Activated naive CD4-positive, alpha-beta T cell treated with anti-CD3 and anti-CD28 coated beads, Interleukin-2, amount 10 ng/mL, durations not matched to agents 7 days and 5 days (primary cell): ENCODE measurements around the gene LRRC7.
A peak's percentile ranks its signal among the peaks of the same experiment; 100 is the strongest.

ENCODE experiments used
- CTCF ChIA-PET: fragments of 350-600 bp; sonication (Branson Sonifier 250); formaldehyde crosslinking; loops from one replicate; lab custom pipeline; 2021; ENCODE audit warnings: antibody characterized with exemption; lab: Charles Lee
- DNase-seq: peaks from one replicate; pipeline ENCODE4 v3.0.0-alpha.2; 2020
- H3K27ac Mint-ChIP-seq: one replicate; pipeline ENCODE4 v1.8.0; 2021; ENCODE audit warnings: mild to moderate bottlenecking, moderate library complexity, mixed read lengths
- H3K27me3 Mint-ChIP-seq: one replicate; pipeline ENCODE4 v1.8.0; 2021; ENCODE audit warnings: mild to moderate bottlenecking, mixed read lengths
- H3K36me3 Mint-ChIP-seq: one replicate; pipeline ENCODE4 v1.8.0; 2021; ENCODE audit warnings: mixed read lengths
- H3K4me1 Mint-ChIP-seq: one replicate; pipeline ENCODE4 v1.8.0; 2021; ENCODE audit warnings: mixed read lengths
- H3K4me3 Mint-ChIP-seq: one replicate; pipeline ENCODE4 v1.8.0; 2021; ENCODE audit warnings: mild to moderate bottlenecking, moderate library complexity, mixed read lengths
- H3K9me3 Mint-ChIP-seq: one replicate; pipeline ENCODE4 v1.8.0; 2021; ENCODE audit warnings: mixed read lengths

Gene LRRC7

DNA sequence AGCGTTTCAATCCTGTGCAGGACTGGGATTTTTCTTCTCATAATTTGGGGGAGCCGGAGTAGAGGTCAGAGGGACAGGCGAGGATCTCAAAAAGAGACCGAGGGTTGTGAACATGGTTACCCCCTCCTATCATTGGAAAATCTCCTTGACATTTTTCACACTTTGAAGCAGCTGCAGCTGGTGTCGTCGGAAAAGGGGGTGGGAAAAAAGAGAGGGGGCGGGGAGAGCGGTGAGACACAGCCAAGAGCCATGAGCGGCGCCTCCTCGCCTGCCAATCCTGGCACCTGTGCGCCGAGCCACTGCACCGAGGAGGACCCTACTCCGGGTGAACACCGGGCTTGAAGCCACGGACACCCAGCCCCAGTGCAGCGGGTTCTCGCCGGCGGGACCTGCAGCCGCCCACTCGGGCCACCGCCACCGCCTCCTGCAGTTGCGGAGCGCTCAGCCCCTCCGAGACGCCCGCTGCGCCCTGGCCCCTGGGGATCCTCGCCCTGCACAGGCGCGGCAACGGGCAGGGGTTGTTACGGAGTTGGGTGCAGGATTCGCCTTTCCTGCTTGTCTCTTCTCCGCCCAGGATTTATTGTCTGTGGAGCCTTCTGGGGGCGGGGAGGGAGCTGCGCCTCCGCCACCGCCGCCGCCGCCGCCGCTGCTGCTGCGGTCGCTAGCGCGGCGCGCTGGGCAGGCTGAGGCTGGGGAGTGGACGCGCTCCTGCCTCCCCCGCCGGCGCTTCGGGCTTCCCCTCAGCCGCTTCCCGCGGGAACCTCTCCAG is at the start of gene LRRC7:
LRRC7 (plus strand) TSS at position 271 of the 769 bp plus-strand sequence. CDS start 718 bp downstream, outside the sequence.
- CTCF ChIA-PET: no interaction called here
- Mint-ChIP-seq H3K9me3 (no peaks in the 10 kb centered on the region), H3K36me3 (peaks cover 1% of the 10 kb centered on the region), H3K4me3 (peak within 1 kb of the TSS; percentile 41), H3K27me3 (peaks cover 47% of the 10 kb centered on the region), H3K4me1 (peaks cover 8% of the 10 kb centered on the region), H3K27ac (no peak within 1 kb of the TSS)
- no peak for DNase-seq

DNA sequence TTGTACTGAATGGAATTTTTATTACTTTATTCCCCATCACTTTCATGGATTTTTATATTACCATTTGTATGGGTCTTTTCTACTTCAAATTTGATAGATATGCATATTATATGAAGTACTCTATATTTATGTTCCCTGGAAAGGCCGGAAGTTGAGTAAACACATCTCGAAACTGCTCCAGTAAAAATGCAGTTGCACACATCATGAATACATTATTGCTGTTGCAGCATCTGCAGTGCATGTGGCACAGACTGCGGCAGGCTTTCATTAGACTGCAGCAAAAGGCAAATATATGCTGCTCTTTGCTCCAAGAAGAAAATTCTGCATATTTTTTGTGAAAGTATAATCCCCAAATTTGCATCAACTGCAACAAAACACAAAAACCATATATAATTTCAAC is 48.7 kb upstream of the LRRC7 start:
- CTCF ChIA-PET: no interaction called here
- Mint-ChIP-seq H3K4me1 (no peaks in the 10 kb centered on the region), H3K9me3 (peaks cover 2% of the 10 kb centered on the region), H3K36me3 (no peaks in the 10 kb centered on the region), H3K27me3 (no peaks in the 10 kb centered on the region), H3K4me3 (no peak overlapping the region), H3K27ac (no peak overlapping the region)
- no peak for DNase-seq

DNA sequence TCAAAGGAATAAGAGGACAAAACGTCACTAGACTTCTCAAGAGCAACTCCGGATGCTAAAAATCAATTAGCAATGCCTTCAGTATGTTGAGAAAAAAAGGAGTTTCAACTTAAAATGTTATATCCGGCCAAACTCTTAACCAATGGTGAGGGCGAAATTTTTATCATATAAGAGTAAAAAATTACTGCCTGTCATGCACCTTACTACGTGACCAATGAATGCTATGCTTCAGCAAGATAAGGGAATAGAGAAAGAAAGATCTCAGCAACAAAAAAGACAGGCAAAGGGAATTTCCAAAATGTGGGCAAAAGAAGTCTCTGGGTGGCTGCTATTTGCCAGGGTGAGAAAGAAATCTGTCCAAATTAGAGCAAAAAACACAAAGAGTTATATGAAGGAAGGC is 47.4 kb upstream of the LRRC7 start:
- H3K36me3 Mint-ChIP-seq: no peaks in the 10 kb centered on the region
- H3K9me3 Mint-ChIP-seq: peaks cover 2% of the 10 kb centered on the region
- no peak overlapping the region for H3K4me3 Mint-ChIP-seq
- H3K4me1 Mint-ChIP-seq: no peaks in the 10 kb centered on the region
- no peak for DNase-seq
- CTCF ChIA-PET: no interaction called here
- H3K27me3 Mint-ChIP-seq: no peaks in the 10 kb centered on the region
- H3K27ac Mint-ChIP-seq: no peak overlapping the region

- Mint-ChIP-seq H3K4me1 (no peaks in the 10 kb centered on the region), H3K27me3 (no peaks in the 10 kb centered on the region), H3K4me3 (no peak overlapping the region), H3K36me3 (no peaks in the 10 kb centered on the region), H3K27ac (no peak overlapping the region), H3K9me3 (no peaks in the 10 kb centered on the region)
- DNase-seq: no peak
- CTCF ChIA-PET: no interaction called here
Measured at GRCh38 chr1:69523032-69523431, 44.7 kb upstream of the LRRC7 start.

DNA sequence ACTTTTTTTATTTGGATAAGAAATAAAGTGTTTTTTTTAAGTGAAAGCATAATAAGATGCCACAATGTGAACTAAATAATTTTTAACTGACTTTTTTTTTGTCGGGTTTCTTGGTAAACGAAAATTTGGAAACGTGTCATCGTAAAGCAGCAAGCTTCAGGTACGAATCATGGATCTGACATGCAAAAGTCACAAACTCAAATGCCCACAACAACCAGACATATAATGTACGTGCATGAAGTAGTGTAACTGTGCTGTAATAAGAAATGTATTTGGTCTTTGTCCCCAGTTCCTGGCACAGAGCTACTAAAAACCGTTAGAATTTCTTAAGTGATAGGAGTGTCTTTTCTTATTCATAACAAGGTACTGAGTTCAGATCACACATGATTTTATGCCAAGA is 44.3 kb upstream of the LRRC7 start:
- DNase-seq: no peak
- H3K36me3 Mint-ChIP-seq: no peaks in the 10 kb centered on the region
- H3K27me3 Mint-ChIP-seq: no peaks in the 10 kb centered on the region
- H3K4me1 Mint-ChIP-seq: no peaks in the 10 kb centered on the region
- CTCF ChIA-PET: no interaction called here
- no peaks in the 10 kb centered on the region for H3K9me3 Mint-ChIP-seq
- no peak overlapping the region for H3K4me3 Mint-ChIP-seq
- no peak overlapping the region for H3K27ac Mint-ChIP-seq

DNA sequence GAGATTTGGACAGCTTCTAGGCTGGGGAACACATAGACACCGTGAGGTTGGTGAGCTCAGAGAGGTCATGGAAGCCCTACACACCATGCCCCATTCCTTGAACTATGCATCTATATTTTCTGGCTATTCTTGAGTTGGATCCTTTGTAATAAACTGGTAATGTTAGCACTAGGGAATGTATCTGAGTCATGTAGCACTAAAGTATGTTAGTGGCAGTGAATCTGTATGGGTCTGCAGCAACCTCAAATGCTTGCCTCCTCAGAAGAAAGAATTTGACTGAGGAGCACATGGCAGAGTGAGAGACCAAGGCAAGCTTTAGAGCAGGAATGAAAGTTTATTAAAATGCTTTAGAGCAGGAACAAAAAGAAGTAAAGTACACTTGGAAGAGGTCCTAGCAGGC is 43.7 kb upstream of the LRRC7 start:
- no peak overlapping the region for H3K4me3 Mint-ChIP-seq
- H3K27ac Mint-ChIP-seq: no peak overlapping the region
- no peaks in the 10 kb centered on the region for H3K27me3 Mint-ChIP-seq
- CTCF ChIA-PET: no interaction called here
- H3K4me1 Mint-ChIP-seq: no peaks in the 10 kb centered on the region
- H3K9me3 Mint-ChIP-seq: no peaks in the 10 kb centered on the region
- no peaks in the 10 kb centered on the region for H3K36me3 Mint-ChIP-seq
- no peak for DNase-seq

GRCh38 chr1:69527273-69527672 is 40.4 kb upstream of the LRRC7 start:
- H3K4me3 Mint-ChIP-seq: no peak overlapping the region
- no peaks in the 10 kb centered on the region for H3K36me3 Mint-ChIP-seq
- H3K27ac Mint-ChIP-seq: no peak overlapping the region
- DNase-seq: no peak
- H3K4me1 Mint-ChIP-seq: no peaks in the 10 kb centered on the region
- H3K9me3 Mint-ChIP-seq: no peaks in the 10 kb centered on the region
- no peaks in the 10 kb centered on the region for H3K27me3 Mint-ChIP-seq
- CTCF ChIA-PET: no interaction called here

DNA sequence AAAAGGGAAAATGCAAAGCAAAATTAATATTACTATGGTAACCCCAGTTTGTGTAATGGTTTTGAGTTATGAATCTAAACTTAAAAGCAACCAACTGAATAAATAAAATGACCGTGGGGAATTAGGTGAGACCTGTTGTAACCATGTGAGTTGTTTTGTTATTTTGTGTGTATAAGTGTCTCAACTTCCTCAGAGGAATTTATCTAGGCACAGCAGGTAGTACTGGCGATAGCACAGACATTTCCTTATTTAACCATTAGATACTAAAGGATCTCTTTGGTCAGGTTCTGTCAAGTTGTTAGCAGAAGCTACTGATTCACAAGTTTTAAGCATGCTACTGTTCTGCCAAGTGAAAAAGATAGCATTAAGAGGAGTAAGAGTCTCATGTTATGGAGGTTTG is 39.3 kb upstream of the LRRC7 start:
- Mint-ChIP-seq H3K27me3 (no peaks in the 10 kb centered on the region), H3K36me3 (no peaks in the 10 kb centered on the region), H3K4me3 (no peak overlapping the region), H3K9me3 (no peaks in the 10 kb centered on the region), H3K4me1 (no peaks in the 10 kb centered on the region), H3K27ac (no peak overlapping the region)
- CTCF ChIA-PET: no interaction called here
- DNase-seq: no peak

- no peak for DNase-seq
- Mint-ChIP-seq H3K4me1 (no peaks in the 10 kb centered on the region), H3K36me3 (no peaks in the 10 kb centered on the region), H3K27ac (no peak overlapping the region), H3K4me3 (no peak overlapping the region), H3K27me3 (no peaks in the 10 kb centered on the region), H3K9me3 (peaks cover 4% of the 10 kb centered on the region)
- CTCF ChIA-PET: no interaction called here
Measured at GRCh38 chr1:69533343-69533742, 34.4 kb upstream of the LRRC7 start.

DNA sequence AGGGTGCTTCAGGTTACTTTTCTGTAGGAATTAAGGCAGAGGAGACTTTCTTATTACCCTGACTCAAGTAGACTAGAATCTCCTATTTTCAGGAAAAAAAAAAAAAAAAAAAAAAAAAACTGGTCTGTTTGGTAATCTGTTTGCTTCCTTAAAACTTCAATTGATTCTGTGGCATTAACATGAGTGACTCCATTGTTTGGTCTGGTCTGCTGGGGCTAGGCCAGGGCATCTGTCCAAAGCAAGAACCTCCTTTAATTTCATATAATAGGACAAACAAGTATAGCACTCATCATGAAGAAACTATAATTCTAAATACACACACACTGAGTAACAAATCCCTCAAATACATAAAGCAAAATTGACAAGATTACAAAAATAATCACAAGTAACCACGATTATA is 32.9 kb upstream of the LRRC7 start:
- CTCF ChIA-PET: no interaction called here
- no peaks in the 10 kb centered on the region for H3K27me3 Mint-ChIP-seq
- no peak overlapping the region for H3K27ac Mint-ChIP-seq
- no peak overlapping the region for H3K4me3 Mint-ChIP-seq
- no peaks in the 10 kb centered on the region for H3K4me1 Mint-ChIP-seq
- H3K36me3 Mint-ChIP-seq: no peaks in the 10 kb centered on the region
- no peak for DNase-seq
- peaks cover 6% of the 10 kb centered on the region for H3K9me3 Mint-ChIP-seq

DNA sequence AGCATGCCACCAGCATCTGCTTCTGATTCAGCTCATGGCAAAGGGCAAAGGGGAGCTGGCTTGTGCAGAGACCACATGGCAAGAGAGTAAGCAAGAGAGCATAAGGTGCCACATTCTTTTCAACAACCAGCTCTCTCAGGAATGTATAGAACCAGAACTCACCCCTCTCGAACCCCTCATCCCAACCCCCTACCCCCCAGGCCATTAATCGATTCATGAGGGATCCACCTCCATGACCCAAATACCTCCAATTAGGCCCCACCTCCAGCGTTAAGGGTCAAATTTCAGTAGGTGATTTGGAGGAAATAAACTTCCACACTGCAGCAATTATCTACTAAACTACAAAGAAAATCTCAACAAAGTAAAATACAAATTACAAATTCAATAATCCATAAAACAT is 32.2 kb upstream of the LRRC7 start:
- CTCF ChIA-PET: no interaction called here
- no peak for DNase-seq
- Mint-ChIP-seq H3K4me3 (no peak overlapping the region), H3K36me3 (no peaks in the 10 kb centered on the region), H3K27me3 (no peaks in the 10 kb centered on the region), H3K27ac (no peak overlapping the region), H3K4me1 (no peaks in the 10 kb centered on the region), H3K9me3 (peaks cover 6% of the 10 kb centered on the region)

DNA sequence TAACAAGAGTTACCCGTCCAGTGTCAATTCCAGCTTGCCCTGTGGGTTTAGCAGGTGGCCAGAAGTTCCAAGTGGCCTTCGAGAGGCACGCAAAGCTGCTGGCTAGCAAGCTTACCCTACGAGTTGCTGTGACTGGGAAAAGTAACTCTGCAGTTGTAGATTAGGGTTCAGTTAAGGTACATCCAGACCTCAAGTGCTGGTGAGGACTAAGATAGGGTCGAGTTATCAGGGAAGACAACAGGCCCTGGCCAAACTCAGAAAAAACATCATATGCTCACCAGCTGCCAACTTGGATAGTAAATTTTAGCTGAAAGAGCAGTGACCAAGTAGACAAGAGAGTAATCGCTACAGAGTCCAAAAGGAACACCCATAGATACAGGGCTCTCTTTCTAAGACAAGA is 27.7 kb upstream of the LRRC7 start:
- H3K4me3 Mint-ChIP-seq: no peak overlapping the region
- peaks cover 6% of the 10 kb centered on the region for H3K9me3 Mint-ChIP-seq
- H3K36me3 Mint-ChIP-seq: no peaks in the 10 kb centered on the region
- H3K27ac Mint-ChIP-seq: no peak overlapping the region
- no peaks in the 10 kb centered on the region for H3K27me3 Mint-ChIP-seq
- CTCF ChIA-PET: no interaction called here
- no peaks in the 10 kb centered on the region for H3K4me1 Mint-ChIP-seq
- no peak for DNase-seq

GRCh38 chr1:69551476-69552324 is 16.0 kb upstream of the LRRC7 start:
- peaks cover 4% of the 10 kb centered on the region for H3K9me3 Mint-ChIP-seq
- no peaks in the 10 kb centered on the region for H3K36me3 Mint-ChIP-seq
- DNase-seq: no peak
- no peaks in the 10 kb centered on the region for H3K4me1 Mint-ChIP-seq
- H3K27ac Mint-ChIP-seq: no peak overlapping the region
- CTCF ChIA-PET: no interaction called here
- no peaks in the 10 kb centered on the region for H3K27me3 Mint-ChIP-seq
- no peak overlapping the region for H3K4me3 Mint-ChIP-seq

DNA sequence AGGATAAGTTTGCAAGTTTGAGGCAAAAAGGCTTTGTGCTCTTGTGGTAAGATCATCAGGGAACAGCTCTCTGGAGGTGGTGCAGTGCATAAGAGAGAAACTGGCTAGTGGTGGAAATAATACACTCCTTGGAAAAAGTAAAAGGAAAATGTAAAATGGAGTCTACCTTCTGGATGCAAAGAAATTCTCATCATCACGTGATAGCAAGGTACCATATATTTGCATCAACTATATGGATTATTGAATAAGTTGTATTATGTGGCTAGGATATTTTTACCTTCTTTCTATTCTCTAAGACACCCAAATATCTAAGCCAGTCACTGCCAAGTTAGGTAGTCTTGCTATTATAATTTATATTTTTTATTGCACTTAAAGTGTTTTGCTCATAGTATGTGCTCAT is 14.0 kb upstream of the LRRC7 start:
- Mint-ChIP-seq H3K27me3 (no peaks in the 10 kb centered on the region), H3K4me1 (no peaks in the 10 kb centered on the region), H3K27ac (no peak overlapping the region), H3K4me3 (no peak overlapping the region), H3K36me3 (no peaks in the 10 kb centered on the region), H3K9me3 (peaks cover 2% of the 10 kb centered on the region)
- CTCF ChIA-PET: no interaction called here
- no peak for DNase-seq
